ENCODE measurements around the gene DOHH.

The DOHH gene, protein sequence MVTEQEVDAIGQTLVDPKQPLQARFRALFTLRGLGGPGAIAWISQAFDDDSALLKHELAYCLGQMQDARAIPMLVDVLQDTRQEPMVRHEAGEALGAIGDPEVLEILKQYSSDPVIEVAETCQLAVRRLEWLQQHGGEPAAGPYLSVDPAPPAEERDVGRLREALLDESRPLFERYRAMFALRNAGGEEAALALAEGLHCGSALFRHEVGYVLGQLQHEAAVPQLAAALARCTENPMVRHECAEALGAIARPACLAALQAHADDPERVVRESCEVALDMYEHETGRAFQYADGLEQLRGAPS

DNA sequence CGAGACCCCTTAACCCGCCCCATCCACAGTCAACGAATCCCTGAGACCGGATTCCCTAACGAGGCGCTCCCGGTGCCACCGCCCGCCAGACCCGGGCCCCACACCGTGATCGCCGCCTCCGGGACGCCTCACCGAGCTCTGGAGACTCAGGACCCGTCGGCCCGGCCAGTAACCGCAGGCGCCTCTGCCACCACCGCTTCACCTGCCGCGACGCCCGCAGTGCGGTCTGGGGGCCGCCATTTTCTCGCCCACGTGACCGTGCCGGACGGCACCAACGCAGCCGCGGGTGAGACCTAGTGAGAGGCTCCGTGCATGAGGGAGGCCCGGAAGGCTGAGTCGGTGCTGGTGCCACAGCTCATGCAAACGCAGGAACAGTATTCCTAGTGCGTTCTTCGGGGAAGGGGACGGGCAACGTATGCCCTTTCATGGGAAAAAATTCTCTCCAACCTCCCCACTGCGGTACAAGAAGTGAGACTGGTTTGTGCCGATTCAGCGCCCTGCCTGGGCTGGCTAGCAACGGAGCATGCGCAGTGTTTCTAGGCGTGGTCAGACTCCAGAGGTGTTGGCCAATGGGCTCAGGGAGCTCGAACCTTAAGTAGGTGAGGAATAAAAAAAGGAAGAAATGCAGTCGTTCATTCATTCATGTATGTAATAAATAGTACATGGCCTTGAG lies at the start of gene DOHH:
Gene DOHH (minus strand): TSS at position 246 of the 673 bp plus-strand sequence. CDS start 3,860 bp downstream, outside the sequence.
- H3K4me3 ChIP-seq (ENCODE audit: low read length) = peak within 1 kb of the TSS; percentile 93
- H3K9me2 ChIP-seq (replicated peaks; ENCODE audit: insufficient read depth, low read length) = no peaks in the 10 kb centered on the region
- peaks cover 42% of the 10 kb centered on the region for H3K79me2 ChIP-seq (ENCODE audit: low read length)
- no peaks in the 10 kb centered on the region for H3K9me3 ChIP-seq (replicated peaks; ENCODE audit: insufficient read depth, low read length)
- H4K20me1 ChIP-seq (ENCODE audit: insufficient read depth, low read length) = no peaks in the 10 kb centered on the region
- H3K36me3 ChIP-seq (replicated peaks; ENCODE audit: insufficient read depth, low read length) = no peaks in the 10 kb centered on the region
- peak within 1 kb of the TSS; percentile 95 for H3K4me2 ChIP-seq (ENCODE audit: low read depth, low read length)
- H3K27me3 ChIP-seq (replicated peaks; ENCODE audit: insufficient read depth, low read length) = no peaks in the 10 kb centered on the region
- H2AFZ ChIP-seq (ENCODE audit: low read length) = peak within 1 kb of the TSS; percentile 69
- no peaks in the 10 kb centered on the region for H3F3A ChIP-seq (ENCODE audit: insufficient read depth, low read length)
- TF ChIP-seq EZH2phosphoT487 (IDR thresholded peaks at IDR 0.05; ENCODE audit: low read length) = no peak
- TF ChIP-seq, protein P1, sequence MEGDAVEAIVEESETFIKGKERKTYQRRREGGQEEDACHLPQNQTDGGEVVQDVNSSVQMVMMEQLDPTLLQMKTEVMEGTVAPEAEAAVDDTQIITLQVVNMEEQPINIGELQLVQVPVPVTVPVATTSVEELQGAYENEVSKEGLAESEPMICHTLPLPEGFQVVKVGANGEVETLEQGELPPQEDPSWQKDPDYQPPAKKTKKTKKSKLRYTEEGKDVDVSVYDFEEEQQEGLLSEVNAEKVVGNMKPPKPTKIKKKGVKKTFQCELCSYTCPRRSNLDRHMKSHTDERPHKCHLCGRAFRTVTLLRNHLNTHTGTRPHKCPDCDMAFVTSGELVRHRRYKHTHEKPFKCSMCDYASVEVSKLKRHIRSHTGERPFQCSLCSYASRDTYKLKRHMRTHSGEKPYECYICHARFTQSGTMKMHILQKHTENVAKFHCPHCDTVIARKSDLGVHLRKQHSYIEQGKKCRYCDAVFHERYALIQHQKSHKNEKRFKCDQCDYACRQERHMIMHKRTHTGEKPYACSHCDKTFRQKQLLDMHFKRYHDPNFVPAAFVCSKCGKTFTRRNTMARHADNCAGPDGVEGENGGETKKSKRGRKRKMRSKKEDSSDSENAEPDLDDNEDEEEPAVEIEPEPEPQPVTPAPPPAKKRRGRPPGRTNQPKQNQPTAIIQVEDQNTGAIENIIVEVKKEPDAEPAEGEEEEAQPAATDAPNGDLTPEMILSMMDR (IDR thresholded peaks at IDR 0.05; ENCODE audit: low read length) = no peak
- TF ChIP-seq EZH2 (optimal IDR thresholded peaks at IDR 0.05; ENCODE audit: low read depth, low read length) = no peak
- peak within 1 kb of the TSS; percentile 89 for H3K9ac ChIP-seq (ENCODE audit: low read length)
- peak within 1 kb of the TSS; percentile 79 for H3K27ac ChIP-seq (ENCODE audit: low read length)
- peak; percentile 100 for DNase-seq
- 0 out of 2 replicates have a peak, but pooled peaks cover 10% of the 10 kb centered on the region for H3K4me1 ChIP-seq (ENCODE audit: low read length)

DNA sequence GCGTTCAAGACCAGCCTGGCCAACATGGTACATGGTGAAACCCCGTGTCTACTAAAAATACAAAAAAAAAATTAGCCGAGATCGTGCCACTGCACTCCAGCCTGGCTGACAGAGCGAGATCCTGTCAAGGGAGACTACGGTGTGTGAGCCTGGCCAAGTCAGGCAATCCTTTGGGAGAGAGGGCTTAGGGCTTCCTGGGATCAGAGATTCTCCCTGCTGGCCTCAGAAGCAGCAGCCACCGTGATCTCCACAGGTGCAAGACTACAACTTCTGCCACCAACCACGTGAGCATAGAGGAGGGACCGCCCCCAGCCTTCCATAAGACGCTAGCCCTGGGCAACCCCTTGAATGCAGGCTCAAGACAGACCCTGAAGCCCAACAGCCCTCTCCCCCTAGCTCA lies 49.3 kb upstream of the DOHH start:
- no peaks in the 10 kb centered on the region for H3K36me3 ChIP-seq (replicated peaks; ENCODE audit: insufficient read depth, low read length)
- TF ChIP-seq EZH2 (optimal IDR thresholded peaks at IDR 0.05; ENCODE audit: low read depth, low read length) = no peak
- no peak for TF ChIP-seq EZH2phosphoT487 (IDR thresholded peaks at IDR 0.05; ENCODE audit: low read length)
- TF ChIP-seq, protein P1 (IDR thresholded peaks at IDR 0.05; ENCODE audit: low read length) = no peak
- H3K9ac ChIP-seq (ENCODE audit: low read length) = no peak overlapping the region
- no peaks in the 10 kb centered on the region; the same call in 1 of the 2 replicates for H3F3A ChIP-seq (ENCODE audit: insufficient read depth, low read length)
- no peak for DNase-seq
- H4K20me1 ChIP-seq (ENCODE audit: insufficient read depth, low read length) = no peaks in the 10 kb centered on the region
- H2AFZ ChIP-seq (ENCODE audit: low read length) = no peak overlapping the region
- H3K4me3 ChIP-seq (ENCODE audit: low read length) = no peak overlapping the region
- H3K9me2 ChIP-seq (replicated peaks; ENCODE audit: insufficient read depth, low read length) = no peaks in the 10 kb centered on the region
- H3K79me2 ChIP-seq (ENCODE audit: low read length) = peaks cover 8% of the 10 kb centered on the region
- no peak overlapping the region for H3K27ac ChIP-seq (ENCODE audit: low read length)
- H3K27me3 ChIP-seq (replicated peaks; ENCODE audit: insufficient read depth, low read length) = no peaks in the 10 kb centered on the region
- peaks cover 7% of the 10 kb centered on the region; the same call in 1 of the 2 replicates for H3K4me1 ChIP-seq (ENCODE audit: low read length)
- H3K9me3 ChIP-seq (replicated peaks; ENCODE audit: insufficient read depth, low read length) = no peaks in the 10 kb centered on the region
- no peak overlapping the region for H3K4me2 ChIP-seq (ENCODE audit: low read depth, low read length)

DNA sequence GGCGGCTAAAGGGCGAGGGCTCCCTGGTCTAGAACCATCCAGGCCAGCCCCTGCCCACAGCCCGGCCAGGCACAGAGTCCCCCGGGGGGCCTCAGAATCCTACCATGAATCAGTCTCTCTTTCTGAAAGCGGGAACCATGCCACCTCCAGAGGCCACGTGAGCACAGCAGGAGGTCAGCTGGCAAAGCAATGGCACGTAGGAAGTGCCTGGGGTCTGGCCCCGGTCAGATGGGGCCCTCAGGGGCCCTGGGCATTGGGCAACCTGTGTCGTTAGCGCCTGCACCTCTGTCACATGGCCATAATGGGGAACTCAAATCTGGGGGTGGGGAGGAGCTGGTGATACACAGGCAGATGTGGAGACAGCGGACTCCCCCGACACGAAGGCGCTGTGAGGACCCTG lies 48.1 kb upstream of the DOHH start:
- TF ChIP-seq EZH2phosphoT487 (IDR thresholded peaks at IDR 0.05; ENCODE audit: low read length) (no peak), EZH2 (optimal IDR thresholded peaks at IDR 0.05; ENCODE audit: low read depth, low read length) (no peak)
- TF ChIP-seq, protein P1 (IDR thresholded peaks at IDR 0.05; ENCODE audit: low read length) = no peak
- peaks cover 7% of the 10 kb centered on the region; the same call in 1 of the 2 replicates for H3K4me1 ChIP-seq (ENCODE audit: low read length)
- H2AFZ ChIP-seq (ENCODE audit: low read length) = no peak overlapping the region
- no peaks in the 10 kb centered on the region for H3K9me3 ChIP-seq (replicated peaks; ENCODE audit: insufficient read depth, low read length)
- H3K27ac ChIP-seq (ENCODE audit: low read length) = no peak overlapping the region
- peaks cover 4% of the 10 kb centered on the region; the same call in 1 of the 2 replicates for H3K79me2 ChIP-seq (ENCODE audit: low read length)
- no peaks in the 10 kb centered on the region; the same call in 1 of the 2 replicates for H3F3A ChIP-seq (ENCODE audit: insufficient read depth, low read length)
- H3K4me2 ChIP-seq (ENCODE audit: low read depth, low read length) = no peak overlapping the region
- no peaks in the 10 kb centered on the region for H3K27me3 ChIP-seq (replicated peaks; ENCODE audit: insufficient read depth, low read length)
- no peaks in the 10 kb centered on the region for H4K20me1 ChIP-seq (ENCODE audit: insufficient read depth, low read length)
- H3K9me2 ChIP-seq (replicated peaks; ENCODE audit: insufficient read depth, low read length) = no peaks in the 10 kb centered on the region
- H3K36me3 ChIP-seq (replicated peaks; ENCODE audit: insufficient read depth, low read length) = no peaks in the 10 kb centered on the region
- H3K4me3 ChIP-seq (ENCODE audit: low read length) = no peak overlapping the region
- H3K9ac ChIP-seq (ENCODE audit: low read length) = no peak overlapping the region
- no peak for DNase-seq

Measured in MM.1S (cell line).